HG03095 (cell line): ENCODE results near the gene MFF.
"Not testable (repeated sequence)": the region's sequence is repeated elsewhere in the genome, so short reads cannot be mapped to it uniquely, and the experiment has no call there.

Experiments
- ATAC-seq: cut with Tn5 transposase; IDR thresholded peaks from one replicate; pipeline ENCODE4 v1.9.1; 2021; ENCODE audit warnings: moderate library complexity; ENCODE audit not compliant: unreplicated experiment

Gene MFF

DNA sequence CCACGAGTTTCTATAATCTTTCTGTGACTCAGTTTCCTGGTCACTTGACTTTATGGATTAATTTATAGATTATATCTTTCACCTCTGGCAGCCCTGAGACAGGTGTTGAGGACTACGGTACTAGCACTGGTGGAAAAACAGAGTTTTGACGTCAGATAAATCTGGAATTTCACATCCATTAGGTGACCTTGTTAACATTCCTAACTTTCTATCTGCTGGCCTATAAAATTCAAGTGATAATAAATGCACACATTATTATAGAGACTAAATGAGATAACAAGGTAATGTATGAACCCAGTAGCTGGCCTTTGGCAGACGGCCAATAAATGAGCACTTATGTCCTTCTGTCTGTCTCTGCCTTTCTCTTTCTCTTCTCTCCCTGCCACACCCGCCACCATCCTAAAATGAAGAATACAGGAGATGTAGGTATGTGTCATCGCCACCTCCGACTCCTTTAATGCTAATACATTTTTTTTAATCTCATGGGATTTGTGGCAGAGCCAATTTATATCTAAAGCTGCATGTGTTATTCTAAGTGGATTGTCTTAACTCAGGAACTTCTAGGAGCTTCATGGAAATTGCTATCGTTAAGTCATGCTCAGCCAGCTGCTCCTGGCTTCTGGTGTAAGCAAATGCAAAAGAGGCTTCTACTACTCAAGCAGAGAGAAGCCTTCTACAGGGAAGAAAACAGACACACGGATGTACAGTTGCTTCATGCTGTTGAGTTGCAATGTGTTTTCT is 51.8 kb downstream of the MFF start:
- no peak for ATAC-seq

GRCh38 chr2:227377467-227378351 is 52.7 kb downstream of the MFF start:
- ATAC-seq = no peak

GRCh38 chr2:227378371-227378782 is 53.3 kb downstream of the MFF start:
- no peak for ATAC-seq

DNA sequence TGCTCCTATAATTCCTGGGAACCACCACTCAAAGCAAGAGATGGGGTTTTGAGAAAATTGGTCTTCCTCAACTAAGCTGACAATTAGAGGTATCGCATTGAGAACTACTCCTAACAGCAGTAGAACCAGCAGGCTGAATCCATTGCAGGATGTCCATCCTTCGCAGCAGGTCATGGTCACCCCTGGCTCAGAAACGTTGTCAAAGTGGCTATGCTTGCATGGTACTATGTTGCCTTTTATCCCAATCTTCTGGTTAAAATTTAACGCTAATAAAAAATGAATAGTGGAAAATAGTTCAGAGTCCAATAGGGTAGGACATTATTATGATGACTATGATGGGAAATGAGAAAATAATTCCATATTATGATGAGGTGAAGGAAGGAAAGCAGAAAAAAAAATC is 54.0 kb downstream of the MFF start, which contains the start of gene TM4SF20:
Gene TM4SF20 (minus strand): TSS at position 212 of the 400 bp plus-strand sequence. CDS start 38 bp downstream, at position 174.
- ATAC-seq = no peak

DNA sequence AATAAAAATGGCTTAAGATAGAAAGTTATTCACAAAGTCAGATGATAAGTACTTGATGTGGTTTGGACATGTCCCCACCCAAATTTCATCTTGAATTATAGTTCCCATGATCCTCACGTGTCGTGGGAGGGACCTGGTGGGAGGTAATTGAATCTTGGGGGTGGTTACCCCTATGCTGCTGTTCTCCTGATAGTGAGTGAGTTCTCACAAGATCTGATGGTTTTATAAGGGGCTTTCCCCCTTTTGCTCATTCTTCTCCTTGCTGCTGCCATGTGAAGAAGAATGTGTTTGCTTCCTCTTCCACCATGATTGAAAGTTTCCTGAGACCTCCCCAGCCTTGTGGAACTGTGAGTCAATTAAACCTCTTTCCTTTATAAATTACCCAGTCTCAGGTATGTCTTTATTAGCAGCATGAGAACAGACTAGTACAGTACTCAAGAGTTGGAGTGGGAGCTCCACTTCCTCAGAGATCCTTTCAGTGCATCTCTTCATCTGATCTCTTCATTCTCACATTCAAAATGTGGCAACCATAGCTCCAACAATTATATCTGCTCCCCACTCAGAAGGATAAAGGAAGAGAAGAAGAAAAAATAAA is 57.3 kb downstream of the MFF start:
- ATAC-seq = not testable (repeated sequence)

DNA sequence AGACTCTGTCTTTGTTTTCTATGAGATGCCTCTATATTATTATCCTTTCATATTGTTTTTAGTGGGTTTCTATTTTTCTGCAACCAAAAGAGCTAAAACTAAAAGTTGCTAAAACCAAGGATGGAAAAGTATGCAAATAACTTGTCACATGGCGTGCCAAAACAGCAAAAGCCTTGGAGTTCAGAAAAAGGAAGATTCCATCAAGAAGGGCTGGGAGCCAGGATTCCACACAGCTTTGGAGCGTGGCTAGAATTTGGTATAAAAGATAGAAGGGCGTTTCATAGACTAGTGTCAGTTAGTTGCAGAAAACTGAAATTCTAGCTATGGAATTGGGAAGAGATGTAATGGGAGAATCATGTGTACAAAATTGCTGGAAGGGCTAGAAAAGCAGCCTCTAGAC is 58.6 kb downstream of the MFF start:
- no peak for ATAC-seq

- ATAC-seq = no peak
Observed at GRCh38 chr2:227386630-227387029, 61.6 kb downstream of the MFF start.

- ATAC-seq = not testable (repeated sequence)
Observed at GRCh38 chr2:227387583-227387982, 62.5 kb downstream of the MFF start, which contains the start of gene SCYGR1. Gene SCYGR1 (minus strand): TSS chr2:227387949. CDS start chr2:227387949, 0 bp downstream.

GRCh38 chr2:227388537-227389011 is 63.5 kb downstream of the MFF start:
- no peak for ATAC-seq

DNA sequence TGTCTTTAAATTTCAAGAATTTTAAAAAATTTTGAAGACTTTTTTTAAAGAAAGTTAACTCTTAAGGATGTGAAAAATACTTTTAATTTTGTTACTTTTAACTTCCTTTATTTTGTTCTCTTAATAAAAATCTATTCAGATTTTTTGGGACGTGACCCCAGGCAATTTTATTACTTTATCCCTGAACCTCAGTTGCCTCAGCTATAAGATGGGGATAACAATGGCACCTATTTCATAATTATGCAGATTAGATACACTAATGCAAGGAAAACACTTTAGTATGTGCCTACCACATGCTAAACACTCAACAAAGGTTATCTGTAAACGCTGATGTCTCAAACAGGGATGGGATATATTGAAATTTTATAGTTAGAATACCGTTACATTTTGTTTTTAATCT is 64.2 kb downstream of the MFF start:
- no peak for ATAC-seq

DNA sequence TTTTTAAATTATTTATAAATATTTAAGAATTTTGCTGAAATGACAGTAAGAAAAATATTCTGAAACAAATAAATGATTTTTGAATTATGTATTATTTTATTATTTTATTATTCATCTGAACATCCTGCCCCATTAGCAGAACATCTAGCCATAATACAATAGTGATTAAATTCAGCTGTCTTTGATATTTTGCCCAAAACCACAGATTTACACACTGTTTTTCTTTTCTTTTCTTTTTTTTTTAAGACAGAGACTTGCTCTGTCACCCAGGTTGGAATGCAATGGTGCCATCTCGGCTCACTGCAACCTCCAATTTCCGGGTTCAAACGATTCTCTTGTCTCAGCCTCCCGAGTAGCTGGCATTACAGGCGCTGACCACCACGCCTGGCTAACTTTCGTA is 64.6 kb downstream of the MFF start:
- no peak for ATAC-seq

GRCh38 chr2:227390468-227391256 is 65.6 kb downstream of the MFF start:
- no peak for ATAC-seq

DNA sequence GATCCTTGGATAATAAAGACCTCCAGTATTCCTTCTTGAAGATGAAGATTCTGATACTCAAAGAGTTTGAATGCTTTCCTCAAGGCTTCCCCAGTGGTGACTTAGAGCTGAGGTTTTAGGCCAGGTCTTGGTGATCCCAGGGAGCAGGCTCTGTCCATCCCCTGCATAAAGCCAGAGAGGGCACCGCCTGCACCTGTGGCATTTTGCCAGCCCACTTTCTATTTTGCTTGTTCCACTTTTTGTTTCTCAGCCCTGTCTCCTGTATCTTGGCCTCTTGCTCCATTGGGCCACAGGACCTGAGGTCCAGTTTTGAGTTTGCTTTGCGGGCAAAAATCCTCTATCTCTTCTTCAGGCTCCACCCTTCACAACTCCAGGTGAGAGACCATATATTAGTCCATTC is 69.3 kb downstream of the MFF start:
- ATAC-seq = no peak

GRCh38 chr2:227395556-227395955 is 70.5 kb downstream of the MFF start:
- no peak for ATAC-seq

DNA sequence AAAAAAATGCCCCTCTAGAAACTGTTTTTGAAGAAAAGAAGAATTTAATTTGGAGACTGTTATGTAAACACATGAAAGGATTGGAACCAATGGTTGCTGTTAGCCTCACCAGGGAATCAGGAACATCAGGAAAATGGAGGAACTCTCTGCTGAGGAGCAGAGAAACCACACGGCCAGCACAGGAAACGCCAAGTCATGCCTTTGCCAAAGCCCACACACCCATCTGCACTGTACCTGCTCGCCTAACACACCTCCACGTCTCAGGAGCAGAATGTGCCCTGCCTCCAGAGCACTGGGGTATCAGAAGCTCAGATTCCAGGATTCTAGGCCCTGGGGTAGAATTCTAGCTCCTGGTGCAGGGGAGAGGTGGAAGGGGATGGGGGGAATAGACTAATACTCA is 72.5 kb downstream of the MFF start:
- no peak for ATAC-seq

DNA sequence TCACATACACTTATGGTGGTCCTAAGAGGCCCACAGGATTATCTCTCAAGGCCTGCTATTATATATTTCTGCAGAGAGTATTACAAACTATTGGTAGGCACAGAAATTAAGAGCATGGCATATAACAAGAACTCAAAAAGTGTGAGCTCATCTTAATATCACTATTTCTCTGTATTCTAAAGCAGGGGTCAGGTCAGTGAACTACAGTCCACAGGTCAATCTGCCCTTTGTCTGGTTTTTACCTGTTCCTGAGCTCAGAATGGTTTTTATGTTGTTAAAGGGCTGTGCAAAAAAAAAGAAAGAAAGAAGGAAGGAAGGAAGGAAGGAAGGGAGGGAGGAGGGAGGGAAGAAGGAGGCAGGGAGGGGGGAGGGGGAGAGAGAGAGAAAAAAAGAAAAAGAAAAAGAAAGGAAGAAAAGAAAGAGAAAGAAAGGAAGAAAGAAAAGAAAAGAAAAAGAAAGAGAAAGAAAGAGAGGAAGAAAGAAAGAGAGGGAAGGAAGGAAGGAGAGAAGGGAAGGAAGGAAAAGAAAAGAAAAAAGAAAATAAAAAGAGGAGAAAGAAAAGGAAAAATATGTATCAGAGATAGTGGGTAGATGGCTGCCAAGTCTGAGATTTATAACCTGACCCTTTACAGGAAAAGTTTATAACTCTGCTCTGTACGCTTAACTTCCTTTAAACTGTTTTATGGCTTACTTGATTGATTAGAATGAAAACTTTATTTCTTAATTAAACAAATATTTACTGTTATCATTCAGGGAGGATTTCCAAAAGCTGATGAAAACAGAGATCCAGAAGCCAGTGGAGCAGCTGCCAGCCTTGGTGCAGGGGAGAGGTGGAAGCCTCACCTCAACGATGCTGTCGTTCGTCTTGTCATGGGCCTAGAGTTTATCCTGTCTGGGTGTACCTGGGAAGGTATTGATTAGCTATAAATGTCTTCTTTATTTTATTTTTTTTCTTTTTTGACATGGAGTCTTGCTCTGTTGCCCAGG is 73.9 kb downstream of the MFF start:
- no peak for ATAC-seq

DNA sequence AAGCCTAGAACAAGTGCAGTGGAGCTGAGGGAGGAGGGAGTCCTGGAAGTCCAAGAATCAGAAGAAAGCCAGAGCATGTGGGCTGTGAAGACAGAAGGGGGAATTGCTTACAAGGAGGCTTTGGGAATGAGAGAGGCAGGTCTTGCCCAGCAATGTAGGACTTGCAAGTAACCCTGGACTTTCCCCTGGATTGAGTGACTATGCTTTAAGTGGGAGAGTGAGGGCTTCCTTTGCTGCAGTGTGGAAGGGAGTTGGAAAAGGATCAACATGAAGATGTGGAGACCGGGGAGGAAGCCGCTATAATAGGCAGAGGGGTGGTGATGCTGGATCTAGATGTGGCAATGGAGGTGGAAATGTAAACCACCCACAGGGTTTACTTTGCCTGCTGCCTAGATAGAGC is 76.5 kb downstream of the MFF start:
- no peak for ATAC-seq

GRCh38 chr2:227402321-227402720 is 77.3 kb downstream of the MFF start:
- ATAC-seq = no peak

DNA sequence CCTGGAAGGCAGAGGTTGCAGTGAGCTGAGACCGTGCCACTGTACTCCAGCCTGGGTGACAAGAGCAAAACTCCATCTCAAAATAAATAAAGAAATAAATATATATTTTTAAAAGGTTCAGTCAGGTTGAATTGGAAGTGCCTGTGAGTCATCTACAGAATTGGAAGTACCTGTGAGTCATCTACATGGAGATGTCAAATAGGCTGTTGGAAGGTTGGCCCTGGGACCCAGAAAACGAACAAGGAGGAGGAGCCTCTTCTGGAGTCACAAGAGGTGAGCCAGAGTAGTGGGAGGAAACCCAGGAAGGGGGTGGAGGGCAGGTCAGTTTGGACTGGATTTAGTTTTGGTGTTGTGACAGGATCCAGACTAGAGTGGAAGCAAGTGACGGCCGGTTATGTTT is 77.9 kb downstream of the MFF start:
- ATAC-seq = no peak
